Measurements from ENCODE around the gene SERTAD4. TPM values are rescaled to one million over a fixed set of nuclear protein-coding genes. Genes with fewer than 3 reads are reported as not detected.

Gene SERTAD4
- total RNA-seq, 1 donor: 2.9 TPM

DNA sequence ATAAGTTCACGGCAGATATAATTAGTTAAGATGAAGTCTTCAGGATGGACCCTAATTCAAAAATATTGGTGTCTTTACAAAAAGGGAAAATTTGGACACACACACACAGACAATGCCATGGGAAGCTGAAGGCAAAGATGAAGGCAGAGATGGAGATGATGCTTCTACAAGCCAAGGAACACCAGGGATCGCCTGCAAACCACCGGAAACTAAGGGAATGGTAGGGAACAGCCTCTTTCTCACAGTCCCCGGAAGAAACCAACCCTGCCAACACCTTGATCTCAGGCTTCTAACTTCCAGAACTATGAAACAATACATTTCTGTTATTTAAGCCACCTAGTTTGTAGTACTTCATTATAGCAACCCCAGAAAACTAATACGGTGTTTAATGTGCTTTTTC is 15.1 kb upstream of the SERTAD4 start:
- Histone ChIP-seq H3K4me3 (ENCODE audit: insufficient read depth, low read length) (no peak overlapping the region), H3K4me2 (ENCODE audit: insufficient read depth, low read length) (no peak overlapping the region), H3K27me3 (ENCODE audit: insufficient read depth, low read length) (peaks cover 2% of the 10 kb centered on the region), H3K27ac (ENCODE audit: low read depth, low read length) (no peak overlapping the region), H2AFZ (ENCODE audit: low read length) (no peak overlapping the region), H3K9me3 (ENCODE audit: low read depth, low read length) (no peaks in the 10 kb centered on the region), H4K20me1 (ENCODE audit: insufficient read depth, low read length) (no peaks in the 10 kb centered on the region), H3K79me2 (ENCODE audit: insufficient read depth, low read length) (no peaks in the 10 kb centered on the region), H3K4me1 (ENCODE audit: insufficient read depth, low read length) (no peaks in the 10 kb centered on the region), H3K36me3 (ENCODE audit: insufficient read depth, low read length) (no peaks in the 10 kb centered on the region)
- TF ChIP-seq, protein P1, sequence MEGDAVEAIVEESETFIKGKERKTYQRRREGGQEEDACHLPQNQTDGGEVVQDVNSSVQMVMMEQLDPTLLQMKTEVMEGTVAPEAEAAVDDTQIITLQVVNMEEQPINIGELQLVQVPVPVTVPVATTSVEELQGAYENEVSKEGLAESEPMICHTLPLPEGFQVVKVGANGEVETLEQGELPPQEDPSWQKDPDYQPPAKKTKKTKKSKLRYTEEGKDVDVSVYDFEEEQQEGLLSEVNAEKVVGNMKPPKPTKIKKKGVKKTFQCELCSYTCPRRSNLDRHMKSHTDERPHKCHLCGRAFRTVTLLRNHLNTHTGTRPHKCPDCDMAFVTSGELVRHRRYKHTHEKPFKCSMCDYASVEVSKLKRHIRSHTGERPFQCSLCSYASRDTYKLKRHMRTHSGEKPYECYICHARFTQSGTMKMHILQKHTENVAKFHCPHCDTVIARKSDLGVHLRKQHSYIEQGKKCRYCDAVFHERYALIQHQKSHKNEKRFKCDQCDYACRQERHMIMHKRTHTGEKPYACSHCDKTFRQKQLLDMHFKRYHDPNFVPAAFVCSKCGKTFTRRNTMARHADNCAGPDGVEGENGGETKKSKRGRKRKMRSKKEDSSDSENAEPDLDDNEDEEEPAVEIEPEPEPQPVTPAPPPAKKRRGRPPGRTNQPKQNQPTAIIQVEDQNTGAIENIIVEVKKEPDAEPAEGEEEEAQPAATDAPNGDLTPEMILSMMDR (IDR thresholded peaks at IDR 0.05; ENCODE audit: extremely low read depth, low read depth, low read length): no peak
- no peak for DNase-seq (ENCODE audit: insufficient read length, low spot score, missing footprints)

DNA sequence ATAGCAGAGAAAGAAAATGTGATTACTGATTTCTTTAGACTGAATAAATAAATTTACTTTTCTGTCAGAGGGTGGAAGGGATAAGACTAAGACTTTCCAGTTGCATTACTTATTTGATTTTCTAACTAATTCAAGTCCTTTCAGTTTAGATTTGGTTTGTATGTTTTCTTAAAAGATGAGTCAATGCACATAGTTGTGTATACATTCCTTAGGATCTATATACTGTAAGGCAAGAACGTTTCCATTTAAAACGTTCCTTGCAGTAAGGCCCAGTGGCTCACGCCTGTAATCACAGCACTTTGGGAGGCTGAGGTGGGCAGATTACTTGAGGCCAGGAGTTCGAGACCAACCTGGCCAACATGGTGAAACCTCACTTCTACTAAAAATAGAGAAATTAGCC is 14.5 kb upstream of the SERTAD4 start:
- Histone ChIP-seq H2AFZ (ENCODE audit: low read length) (no peak overlapping the region), H3K4me3 (ENCODE audit: insufficient read depth, low read length) (no peak overlapping the region), H3K27ac (ENCODE audit: low read depth, low read length) (no peak overlapping the region), H3K4me2 (ENCODE audit: insufficient read depth, low read length) (no peak overlapping the region), H3K27me3 (ENCODE audit: insufficient read depth, low read length) (peaks cover 2% of the 10 kb centered on the region), H3K9me3 (ENCODE audit: low read depth, low read length) (no peaks in the 10 kb centered on the region), H3K4me1 (ENCODE audit: insufficient read depth, low read length) (no peaks in the 10 kb centered on the region), H3K79me2 (ENCODE audit: insufficient read depth, low read length) (no peaks in the 10 kb centered on the region), H3K36me3 (ENCODE audit: insufficient read depth, low read length) (no peaks in the 10 kb centered on the region), H4K20me1 (ENCODE audit: insufficient read depth, low read length) (no peaks in the 10 kb centered on the region)
- DNase-seq (ENCODE audit: insufficient read length, low spot score, missing footprints): no peak
- TF ChIP-seq, protein P1 (IDR thresholded peaks at IDR 0.05; ENCODE audit: extremely low read depth, low read depth, low read length): no peak

DNA sequence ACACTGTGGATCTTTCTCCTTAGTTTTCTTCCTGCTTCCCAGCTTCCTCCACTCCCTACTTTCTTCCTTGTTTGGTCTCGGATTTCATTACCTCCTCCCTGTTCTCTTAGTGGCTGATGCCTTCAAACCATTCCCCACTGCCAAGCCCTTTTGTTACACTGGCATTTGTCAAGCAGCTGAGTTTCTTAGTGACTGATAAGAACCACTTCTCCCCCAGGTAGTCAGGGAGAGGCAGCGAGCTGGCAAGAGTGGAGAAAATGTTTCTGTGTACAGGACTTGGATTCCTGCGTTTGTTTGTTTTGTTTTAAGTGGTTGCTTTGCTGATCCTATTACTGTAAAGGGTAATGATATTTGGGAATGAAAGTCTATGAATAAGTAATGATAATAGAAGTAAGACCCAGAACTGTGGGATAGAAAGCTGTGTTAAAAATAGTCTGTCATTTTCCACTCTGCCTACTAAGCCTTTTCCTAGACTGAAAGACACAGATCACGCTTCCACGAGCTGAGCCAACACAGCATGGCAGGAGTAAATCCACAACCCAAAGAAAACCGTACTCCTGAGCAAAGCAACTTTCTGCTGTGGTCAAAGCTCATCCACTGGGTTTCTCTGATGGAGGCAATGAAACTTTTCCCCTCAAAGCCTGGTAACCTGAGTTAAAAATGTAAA is 10.1 kb upstream of the SERTAD4 start:
- Histone ChIP-seq H3K36me3 (ENCODE audit: insufficient read depth, low read length) (no peaks in the 10 kb centered on the region), H3K27ac (ENCODE audit: low read depth, low read length) (no peak overlapping the region), H3K79me2 (ENCODE audit: insufficient read depth, low read length) (no peaks in the 10 kb centered on the region), H3K4me3 (ENCODE audit: insufficient read depth, low read length) (no peak overlapping the region), H3K27me3 (ENCODE audit: insufficient read depth, low read length) (peaks cover 18% of the 10 kb centered on the region), H3K9me3 (ENCODE audit: low read depth, low read length) (no peaks in the 10 kb centered on the region), H3K4me1 (ENCODE audit: insufficient read depth, low read length) (no peaks in the 10 kb centered on the region), H3K4me2 (ENCODE audit: insufficient read depth, low read length) (no peak overlapping the region), H4K20me1 (ENCODE audit: insufficient read depth, low read length) (no peaks in the 10 kb centered on the region), H2AFZ (ENCODE audit: low read length) (no peak overlapping the region)
- TF ChIP-seq, protein P1 (IDR thresholded peaks at IDR 0.05; ENCODE audit: extremely low read depth, low read depth, low read length): no peak
- DNase-seq (ENCODE audit: insufficient read length, low spot score, missing footprints): no peak

DNA sequence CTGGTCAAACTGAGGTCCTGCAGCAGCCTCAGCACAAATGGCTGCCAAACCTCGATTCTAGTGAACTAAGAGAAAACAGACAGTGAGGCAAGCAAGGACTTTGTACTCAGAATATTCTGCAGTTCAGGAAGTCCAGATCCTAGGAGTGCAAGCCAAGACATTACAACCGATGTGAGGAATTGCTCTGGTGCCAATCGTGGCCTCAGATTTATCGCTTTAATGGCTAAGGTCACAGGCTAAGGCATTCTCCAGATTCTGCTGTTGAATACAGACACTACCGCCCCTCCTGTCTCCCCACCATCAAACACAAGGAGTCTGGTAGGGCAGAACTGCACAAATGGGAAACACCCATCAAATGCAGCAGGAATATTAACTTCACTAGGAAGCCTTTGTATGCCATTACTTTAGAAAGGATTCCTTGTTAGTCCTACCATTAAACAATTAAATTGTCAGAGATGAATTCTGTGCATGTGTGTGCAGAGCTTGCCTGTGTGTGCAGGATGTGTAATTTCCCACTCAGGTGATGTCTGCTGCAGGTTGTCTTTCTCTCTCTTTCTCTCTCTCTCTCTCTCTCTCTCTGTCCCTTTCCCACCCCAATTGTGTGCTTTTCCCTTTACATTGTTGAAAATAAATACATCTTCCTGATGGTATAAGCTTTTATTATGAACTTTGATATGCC is 9.2 kb upstream of the SERTAD4 start:
- TF ChIP-seq, protein P1 (IDR thresholded peaks at IDR 0.05; ENCODE audit: extremely low read depth, low read depth, low read length): no peak
- no peak overlapping the region for H2AFZ ChIP-seq (ENCODE audit: low read length)
- H3K4me3 ChIP-seq (ENCODE audit: insufficient read depth, low read length): no peak overlapping the region
- no peak for DNase-seq (ENCODE audit: insufficient read length, low spot score, missing footprints)
- H4K20me1 ChIP-seq (ENCODE audit: insufficient read depth, low read length): no peaks in the 10 kb centered on the region
- no peak overlapping the region for H3K4me2 ChIP-seq (ENCODE audit: insufficient read depth, low read length)
- H3K79me2 ChIP-seq (ENCODE audit: insufficient read depth, low read length): no peaks in the 10 kb centered on the region
- H3K27me3 ChIP-seq (ENCODE audit: insufficient read depth, low read length): peaks cover 16% of the 10 kb centered on the region
- no peak overlapping the region for H3K27ac ChIP-seq (ENCODE audit: low read depth, low read length)
- no peaks in the 10 kb centered on the region for H3K36me3 ChIP-seq (ENCODE audit: insufficient read depth, low read length)
- H3K9me3 ChIP-seq (ENCODE audit: low read depth, low read length): no peaks in the 10 kb centered on the region
- no peaks in the 10 kb centered on the region for H3K4me1 ChIP-seq (ENCODE audit: insufficient read depth, low read length)

Measured in osteoblast (primary cell).